Panc1 (cell line): ENCODE results near the gene HMCN2. TPM values are rescaled to one million over a fixed set of nuclear protein-coding genes. Genes with fewer than 3 reads are reported as not detected.

Source experiments
- ATAC-seq: fragments of 200-7000 bp; cut with Tn5 transposase; 2 replicates; pipeline ENCODE4 v1.9.1; 2020; ENCODE audit warnings: mild to moderate bottlenecking, moderate library complexity
- BruUV-seq: library from RNA; stranded (reverse); fragments of 400-500 nt; replicated peaks from 2 replicates; lab custom pipeline; 2021; lab: Mats Ljungman, UMichigan
- CTCF ChIA-PET: fragments of 300-600 bp; sonication (Branson Sonifier 250); formaldehyde crosslinking; loops from one replicate; lab custom pipeline; 2022; ENCODE audit warnings: antibody characterized with exemption; lab: Charles Lee
- POLR2A ChIA-PET: fragments of 300-600 bp; sonication (Branson Sonifier 250); formaldehyde crosslinking; loops from one replicate; lab custom pipeline; 2022; ENCODE audit warnings: antibody characterized with exemption; lab: Charles Lee
- DNase-seq: peaks from one replicate; pipeline ENCODE4 v3.0.0-alpha.2; 2010; ENCODE audit warnings: low read depth, low spot score
- H3K27ac ChIP-seq: 2 replicates; pipeline ENCODE4 v1.5.1; 2011; ENCODE audit warnings: mild to moderate bottlenecking, low read length, inconsistent platforms
- H3K27me3 ChIP-seq: fragments of 200-500 bp; sonication (Bioruptor generic); 2 replicates; pipeline ENCODE4 v1.6.0; 2014; ENCODE audit warnings: low read length, inconsistent platforms; ENCODE audit not compliant: control insufficient read depth, insufficient read depth
- H3K36me3 ChIP-seq: fragments of 200-500 bp; sonication (Bioruptor generic); 2 replicates; pipeline ENCODE4 v1.5.1; 2014; ENCODE audit warnings: inconsistent platforms, mild to moderate bottlenecking, low read length, moderate library complexity; ENCODE audit not compliant: control insufficient read depth, insufficient read depth
- H3K4me1 ChIP-seq: 2 replicates; pipeline ENCODE4 v1.5.1; 2011; ENCODE audit warnings: inconsistent platforms, mild to moderate bottlenecking, low read length, moderate library complexity; ENCODE audit not compliant: control insufficient read depth, insufficient read depth
- H3K4me3 ChIP-seq, 2 experiments: 2 replicates each; pipeline ENCODE4 v1.5.1; 2011 to 2012; ENCODE audit warnings: low read depth in 2 of 2, low read length in 2 of 2, mild to moderate bottlenecking in 2 of 2, inconsistent platforms in 1 of 2, moderate library complexity in 1 of 2
- H3K9me3 ChIP-seq: fragments of 200-500 bp; sonication (Bioruptor generic); 2 replicates; pipeline ENCODE4 v1.5.1; 2014; ENCODE audit warnings: low read depth, mild to moderate bottlenecking, inconsistent platforms, low read length, moderate library complexity; ENCODE audit not compliant: control insufficient read depth, insufficient read depth
- CTCF ChIP-seq: fragments of 450-650 bp; IDR thresholded peaks from 2 replicates; pipeline ENCODE4 v1.5.1; 2017; ENCODE audit warnings: mild to moderate bottlenecking
- POLR2AphosphoS5 ChIP-seq: IDR thresholded peaks from 2 replicates; pipeline ENCODE4 v1.6.1; 2012; ENCODE audit warnings: mild to moderate bottlenecking, low read depth, low read length, moderate library complexity
- REST ChIP-seq, 2 experiments: IDR thresholded peaks; 2 replicates each; pipeline ENCODE4 v1.6.1; 2011 to 2012; ENCODE audit warnings: low read depth in 2 of 2, control low read depth in 1 of 2, low read length in 1 of 2, mild to moderate bottlenecking in 1 of 2, moderate library complexity in 1 of 2; ENCODE audit not compliant: insufficient read depth in 1 of 2
- SIN3A ChIP-seq: IDR thresholded peaks from 2 replicates; pipeline ENCODE4 v1.6.1; 2012; ENCODE audit warnings: low read depth, mild to moderate bottlenecking, low read length, moderate library complexity, borderline replicate concordance; ENCODE audit not compliant: insufficient read depth
- TCF7L2 ChIP-seq: IDR thresholded peaks from 2 replicates; pipeline ENCODE4 v1.6.1; 2011; ENCODE audit warnings: mild to moderate bottlenecking, low read depth, low read length, inconsistent platforms
- in situ Hi-C: cut with HindIII; loops from 2 replicates; pipeline ENCODE4 v1.10.0; 2016; ENCODE audit warnings: low sequenced_read_pairs, low pct_unique_long_range_greater_than_20kb
- intact Hi-C: fragments of 100-400 bp; cut with micrococcal nuclease; formaldehyde crosslinking; loops from one replicate; pipeline ENCODE4 v1.10.0; 2022; ENCODE audit not compliant: unreplicated experiment
- total RNA-seq: library from RNA; stranded (reverse); gene quantifications from one replicate; pipeline ENCODE4 v1.2.1, GENCODE V29; 2021; ENCODE audit not compliant: unreplicated experiment

The HMCN2 gene
- total RNA-seq, 1 experiment from 2014 or later: 0.05 TPM

GRCh38 chr9:130429381-130429780 lies 163.8 kb downstream of the HMCN2 start:
- CTCF ChIA-PET: no interaction called here

GRCh38 chr9:130429831-130430230 lies 164.3 kb downstream of the HMCN2 start:
- ChIA-PET POLR2A (no interaction called here), CTCF (no interaction called here)
- no peaks in the 10 kb centered on the region for H3K9me3 ChIP-seq
- H3K36me3 ChIP-seq: no peaks in the 10 kb centered on the region
- no peak overlapping the region for H3K27ac ChIP-seq
- TF ChIP-seq REST (IDR thresholded peaks at IDR 0.05; ENCODE audit: insufficient read depth in 1 of 2, low read depth in 2 of 2, low read length in 1 of 2): no peak
- TF ChIP-seq SIN3A: no peak
- TF ChIP-seq TCF7L2: no peak
- no peak for TF ChIP-seq CTCF
- no peak for TF ChIP-seq POLR2AphosphoS5
- in situ Hi-C loops: no loop called here
- DNase-seq: no peak
- no TSS peak for BruUV-seq
- ATAC-seq: no peak
- no peak overlapping the region for H3K4me3 ChIP-seq
- no peaks in the 10 kb centered on the region for H3K27me3 ChIP-seq
- no peaks in the 10 kb centered on the region for H3K4me1 ChIP-seq
- intact Hi-C loops: no loop called here

More at GRCh38 chr9:130429381-130429780, 163.8 kb downstream of the HMCN2 start:
- Histone ChIP-seq H3K27ac (no peak overlapping the region), H3K4me3 (no peak overlapping the region), H3K9me3 (no peaks in the 10 kb centered on the region), H3K36me3 (no peaks in the 10 kb centered on the region), H3K4me1 (no peaks in the 10 kb centered on the region), H3K27me3 (no peaks in the 10 kb centered on the region)
- DNase-seq (no peak), ATAC-seq (no peak)
- TF ChIP-seq SIN3A (no peak), POLR2AphosphoS5 (no peak), TCF7L2 (no peak)
- POLR2A ChIA-PET: interaction anchor here (0.6 kb wide), 1 partner anchor 92 kb away, joined by 4 read pairs; no protein-coding TSS in a partner anchor
- intact Hi-C loops (no loop called here), in situ Hi-C loops (no loop called here)
- BruUV-seq: no TSS peak

GRCh38 chr9:130430232-130430631 lies 164.7 kb downstream of the HMCN2 start:
- no TSS peak for BruUV-seq
- H3K9me3 ChIP-seq: no peaks in the 10 kb centered on the region
- intact Hi-C loops (no loop called here), in situ Hi-C loops (no loop called here)
- H3K4me3 ChIP-seq: no peak overlapping the region
- H3K4me1 ChIP-seq: no peaks in the 10 kb centered on the region
- no peaks in the 10 kb centered on the region for H3K27me3 ChIP-seq
- ATAC-seq: no peak
- CTCF ChIA-PET: no interaction called here
- POLR2A ChIA-PET: no interaction called here
- no peak overlapping the region for H3K27ac ChIP-seq
- no peak for TF ChIP-seq TCF7L2
- no peak for TF ChIP-seq CTCF
- H3K36me3 ChIP-seq: no peaks in the 10 kb centered on the region
- no peak for DNase-seq
